HG02678 (cell line): Measurements from ENCODE around the gene RAD51B.

Source experiments
- ATAC-seq: cut with Tn5 transposase; IDR thresholded peaks from one replicate; pipeline ENCODE4 v1.9.1; 2021; ENCODE audit warnings: mild to moderate bottlenecking, moderate library complexity; ENCODE audit not compliant: unreplicated experiment

RAD51B gene

GRCh38 chr14:68370057-68370360, 550.4 kb downstream of the RAD51B start:
- no peak for ATAC-seq

GRCh38 chr14:68372368-68372767, 552.8 kb downstream of the RAD51B start:
- ATAC-seq = no peak

GRCh38 chr14:68373124-68373646, 553.6 kb downstream of the RAD51B start:
- ATAC-seq = no peak

GRCh38 chr14:68373847-68374444, 554.4 kb downstream of the RAD51B start:
- peak; percentile 47 for ATAC-seq

- no peak for ATAC-seq
Observed at GRCh38 chr14:68374682-68375081, 555.1 kb downstream of the RAD51B start.

- ATAC-seq = no peak
Observed at GRCh38 chr14:68375376-68375775, 555.8 kb downstream of the RAD51B start.

- ATAC-seq = no peak
Observed at GRCh38 chr14:68376067-68376779, 556.6 kb downstream of the RAD51B start.

- ATAC-seq = no peak
Observed at GRCh38 chr14:68377006-68377405, 557.4 kb downstream of the RAD51B start.

GRCh38 chr14:68377459-68377858, 557.9 kb downstream of the RAD51B start:
- ATAC-seq = no peak

GRCh38 chr14:68379510-68380328, 560.1 kb downstream of the RAD51B start:
- no peak for ATAC-seq

GRCh38 chr14:68380329-68380741, 560.8 kb downstream of the RAD51B start:
- peak; percentile 72 for ATAC-seq

- ATAC-seq = no peak
Observed at GRCh38 chr14:68384335-68384734, 564.8 kb downstream of the RAD51B start.

GRCh38 chr14:68384881-68385280, 565.3 kb downstream of the RAD51B start:
- ATAC-seq = no peak

- no peak for ATAC-seq
Observed at GRCh38 chr14:68386446-68386845, 566.9 kb downstream of the RAD51B start.

- no peak for ATAC-seq
Observed at GRCh38 chr14:68386950-68387779, 567.6 kb downstream of the RAD51B start.

- ATAC-seq = no peak
Observed at GRCh38 chr14:68389943-68390342, 570.4 kb downstream of the RAD51B start.

GRCh38 chr14:68390741-68391140, 571.2 kb downstream of the RAD51B start:
- no peak for ATAC-seq

GRCh38 chr14:68391311-68392014, 571.9 kb downstream of the RAD51B start:
- no peak for ATAC-seq

- no peak for ATAC-seq
Observed at GRCh38 chr14:68392393-68393141, 573.0 kb downstream of the RAD51B start.

- no peak for ATAC-seq
Observed at GRCh38 chr14:68393259-68393658, 573.7 kb downstream of the RAD51B start.
